MCF 10A (cell line): ENCODE results near the gene WWC2. TPM values are rescaled to one million over a fixed set of nuclear protein-coding genes. Genes with fewer than 3 reads are reported as not detected.

Source experiments
- BruUV-seq: library from RNA; stranded (reverse); fragments of 400-500 nt; replicated peaks from 2 replicates; lab custom pipeline; 2021; lab: Mats Ljungman, UMichigan
- CTCF ChIA-PET: fragments of 300-600 bp; sonication (Branson Sonifier 250); formaldehyde crosslinking; extraction: SDS; loops from one replicate; lab custom pipeline; 2021; ENCODE audit warnings: antibody characterized with exemption, inconsistent platforms; lab: Yijun Ruan, JAX
- POLR2A ChIA-PET: fragments of 300-600, 350-650 bp; sonication (Branson Sonifier 250); formaldehyde crosslinking; extraction: SDS; loops from one replicate; lab custom pipeline; 2020; ENCODE audit warnings: antibody characterized with exemption, inconsistent platforms; lab: Yijun Ruan, JAX
- DNase-seq: peaks from one replicate; pipeline ENCODE4 v3.0.0-alpha.2; 2018; ENCODE audit not compliant: unreplicated experiment
- H3K27ac Mint-ChIP-seq: one replicate; pipeline ENCODE4 v1.8.0; 2022; ENCODE audit warnings: mild to moderate bottlenecking, low read depth, mixed read lengths; ENCODE audit not compliant: unreplicated experiment
- H3K27me3 Mint-ChIP-seq: one replicate; pipeline ENCODE4 v1.8.0; 2022; ENCODE audit warnings: mixed read lengths; ENCODE audit not compliant: insufficient read depth, unreplicated experiment
- H3K36me3 Mint-ChIP-seq: one replicate; pipeline ENCODE4 v1.8.0; 2022; ENCODE audit warnings: mild to moderate bottlenecking, moderate library complexity, mixed read lengths; ENCODE audit not compliant: insufficient read depth, unreplicated experiment
- H3K4me1 Mint-ChIP-seq: one replicate; pipeline ENCODE4 v1.8.0; 2022; ENCODE audit warnings: mixed read lengths; ENCODE audit not compliant: insufficient read depth, unreplicated experiment
- H3K4me3 Mint-ChIP-seq: one replicate; pipeline ENCODE4 v1.8.0; 2022; ENCODE audit warnings: mild to moderate bottlenecking, moderate library complexity, mixed read lengths; ENCODE audit not compliant: unreplicated experiment
- H3K9me3 Mint-ChIP-seq: one replicate; pipeline ENCODE4 v1.8.0; 2022; ENCODE audit warnings: mixed read lengths; ENCODE audit not compliant: unreplicated experiment
- CTCF ChIP-seq: fragments of 200-600 bp; IDR thresholded peaks from one replicate; pipeline ENCODE4 v1.8.0; 2022; ENCODE audit warnings: antibody characterized with exemption, mild to moderate bottlenecking; ENCODE audit not compliant: unreplicated experiment
- intact Hi-C: fragments of 100-400 bp; cut with micrococcal nuclease; formaldehyde crosslinking; loops from 2 replicates; pipeline ENCODE4 v1.14.1; 2022
- total RNA-seq: library from RNA; stranded (reverse); gene quantifications from 2 replicates; pipeline ENCODE4 v1.2.3, GENCODE V29; 2022

WWC2 gene
- total RNA-seq, 1 experiment from 2014 or later: 42.4 TPM

GRCh38 chr4:183082053-183082452 is 17.0 kb upstream of the WWC2 start:
- no peak for DNase-seq
- CTCF ChIA-PET: interaction anchor here (1.1 to 1.4 kb wide), 4 partner anchors 143 to 174 kb away, joined by 4 to 7 read pairs (median 6); no protein-coding TSS in a partner anchor
- no peak for TF ChIP-seq CTCF
- POLR2A ChIA-PET: no interaction called here
- no TSS peak for BruUV-seq
- H3K27ac Mint-ChIP-seq: no peak overlapping the region
- no peaks in the 10 kb centered on the region for H3K36me3 Mint-ChIP-seq
- H3K27me3 Mint-ChIP-seq: no peaks in the 10 kb centered on the region
- no peaks in the 10 kb centered on the region for H3K4me1 Mint-ChIP-seq
- no peaks in the 10 kb centered on the region for H3K9me3 Mint-ChIP-seq
- no peak overlapping the region for H3K4me3 Mint-ChIP-seq
- intact Hi-C loops: no loop called here

GRCh38 chr4:183094393-183095198 is 4.5 kb upstream of the WWC2 start:
- no TSS peak for BruUV-seq
- DNase-seq: no peak
- intact Hi-C loops: no loop called here
- peaks cover 7% of the 10 kb centered on the region for H3K9me3 Mint-ChIP-seq
- TF ChIP-seq CTCF: no peak
- H3K36me3 Mint-ChIP-seq: peaks cover 6% of the 10 kb centered on the region
- no peaks in the 10 kb centered on the region for H3K27me3 Mint-ChIP-seq
- no peak overlapping the region for H3K4me3 Mint-ChIP-seq
- ChIA-PET POLR2A (interaction anchor here (0.6 kb wide), 1 partner anchor 209 kb away, joined by 3 read pairs; no protein-coding TSS in a partner anchor), CTCF (interaction anchor here (1.6 to 5.8 kb wide), 4 partner anchors 20 to 162 kb away, joined by 4 to 44 read pairs (median 11); no protein-coding TSS in a partner anchor)
- no peak overlapping the region for H3K27ac Mint-ChIP-seq
- H3K4me1 Mint-ChIP-seq: no peaks in the 10 kb centered on the region

- CTCF ChIA-PET: interaction anchor here (1.6 to 5.8 kb wide), 4 partner anchors 21 to 161 kb away, joined by 4 to 44 read pairs (median 11); no protein-coding TSS in a partner anchor
- Mint-ChIP-seq H3K27me3 (no peaks in the 10 kb centered on the region), H3K27ac (no peak overlapping the region), H3K4me1 (no peaks in the 10 kb centered on the region), H3K4me3 (no peak overlapping the region), H3K9me3 (peaks cover 4% of the 10 kb centered on the region), H3K36me3 (peaks cover 6% of the 10 kb centered on the region)
- intact Hi-C loops: no loop called here
- TF ChIP-seq CTCF: no peak
- POLR2A ChIA-PET: no interaction called here
- DNase-seq: no peak
- no TSS peak for BruUV-seq
Observed at GRCh38 chr4:183095199-183095512, 3.9 kb upstream of the WWC2 start.

- no peak overlapping the region for H3K27ac Mint-ChIP-seq
Observed at GRCh38 chr4:183096276-183096965, 2.6 kb upstream of the WWC2 start.

More at GRCh38 chr4:183096276-183096965, 2.6 kb upstream of the WWC2 start:
- Mint-ChIP-seq H3K4me1 (no peaks in the 10 kb centered on the region), H3K27me3 (no peaks in the 10 kb centered on the region), H3K36me3 (peaks cover 6% of the 10 kb centered on the region), H3K4me3 (peak overlapping the region; percentile 29), H3K9me3 (no peaks in the 10 kb centered on the region)
- DNase-seq: no peak
- no TSS peak for BruUV-seq
- no peak for TF ChIP-seq CTCF
- intact Hi-C loops: no loop called here
- ChIA-PET POLR2A (interaction anchor here (7.5 kb wide), 1 partner anchor 48 kb away, joined by 112 read pairs; no protein-coding TSS in a partner anchor), CTCF (interaction anchor here (0.6 to 5.8 kb wide), 6 partner anchors 22 to 1539 kb away, joined by 3 to 46 read pairs (median 14); no protein-coding TSS in a partner anchor)
